Gastroesophageal sphincter (tissue), 4 donors: ENCODE data around the gene AIMP1. TPM values are rescaled to one million over a fixed set of nuclear protein-coding genes. Genes with fewer than 3 reads are reported as not detected.

ENCODE experiments used
- ATAC-seq: fragments of 150-250 bp; one replicate; pipeline ENCODE4 v1.9.1; 2016; ENCODE audit warnings: mild to moderate bottlenecking, moderate library complexity
- H3K27ac ChIP-seq, 4 donors: fragments of 200-600 bp; sonication (generic) in 3 of 4; 1 replicate in 3 of 4; 2 replicates in 1 of 4; pipeline ENCODE4 v1.5.1; 2016 to 2019
- H3K27me3 ChIP-seq: fragments of 200-600 bp; sonication (generic); one replicate; pipeline ENCODE4 v1.5.1; 2019
- H3K36me3 ChIP-seq, 2 donors: fragments of 200-600 bp; sonication (generic); one replicate each; pipeline ENCODE4 v1.5.1; 2019; ENCODE audit warnings: control low read depth in 1 of 2
- H3K4me1 ChIP-seq, 3 donors: fragments of 200-600 bp; sonication (generic); 1 replicate in 2 of 3; 2 replicates in 1 of 3; pipeline ENCODE4 v1.5.1; 2016 to 2019; ENCODE audit warnings: control low read depth in 2 of 3
- H3K4me3 ChIP-seq, 2 donors: fragments of 200-600 bp; sonication (generic); one replicate each; pipeline ENCODE4 v1.5.1; 2019; ENCODE audit warnings: mild to moderate bottlenecking in 1 of 2, moderate library complexity in 1 of 2
- H3K9me3 ChIP-seq, 3 donors: fragments of 200-600 bp; sonication (generic); one replicate each; pipeline ENCODE4 v1.5.1; 2017 to 2019; ENCODE audit warnings: control low read depth in 2 of 3
- CTCF ChIP-seq, 4 experiments: fragments of 200-600 bp in 2 of 4; fragments of 450-650 bp in 2 of 4; sonication (generic) in 1 of 4; IDR thresholded peaks; one replicate each; pipeline ENCODE4 v1.5.1; 2017 to 2019; ENCODE audit warnings: antibody characterized with exemption in 4 of 4, mild to moderate bottlenecking in 2 of 4, moderate library complexity in 2 of 4
- EP300 ChIP-seq: sonication (generic); formaldehyde crosslinking; IDR thresholded peaks from one replicate; pipeline ENCODE4 v1.6.1; 2017; ENCODE audit warnings: antibody characterized with exemption, mild to moderate bottlenecking
- POLR2A ChIP-seq, 2 donors: fragments of 450-650 bp; IDR thresholded peaks; one replicate each; pipeline ENCODE4 v1.6.1; 2017; ENCODE audit warnings: antibody characterized with exemption in 2 of 2, mild to moderate bottlenecking in 2 of 2, moderate library complexity in 1 of 2
- POLR2AphosphoS5 ChIP-seq: sonication (generic); formaldehyde crosslinking; IDR thresholded peaks from one replicate; pipeline ENCODE4 v1.6.1; 2017; ENCODE audit warnings: antibody characterized with exemption
- WGBS, 2 donors: methylation state at CpG; one replicate each; pipeline ENCODE4 v1.1.5; 2018; ENCODE audit warnings: low coverage in 1 of 2; 5-methylcytosine and 5-hydroxymethylcytosine counted together
- total RNA-seq, 4 donors: library from RNA; depleted of rRNA; stranded (reverse); fragments of >200 nt; gene quantifications; one replicate each; pipeline ENCODE4 v1.1.0, GENCODE V29; 2016

AIMP1 gene
- total RNA-seq = 10 to 100 TPM; 29.7 to 34.7 (median 33.2) TPM

DNA sequence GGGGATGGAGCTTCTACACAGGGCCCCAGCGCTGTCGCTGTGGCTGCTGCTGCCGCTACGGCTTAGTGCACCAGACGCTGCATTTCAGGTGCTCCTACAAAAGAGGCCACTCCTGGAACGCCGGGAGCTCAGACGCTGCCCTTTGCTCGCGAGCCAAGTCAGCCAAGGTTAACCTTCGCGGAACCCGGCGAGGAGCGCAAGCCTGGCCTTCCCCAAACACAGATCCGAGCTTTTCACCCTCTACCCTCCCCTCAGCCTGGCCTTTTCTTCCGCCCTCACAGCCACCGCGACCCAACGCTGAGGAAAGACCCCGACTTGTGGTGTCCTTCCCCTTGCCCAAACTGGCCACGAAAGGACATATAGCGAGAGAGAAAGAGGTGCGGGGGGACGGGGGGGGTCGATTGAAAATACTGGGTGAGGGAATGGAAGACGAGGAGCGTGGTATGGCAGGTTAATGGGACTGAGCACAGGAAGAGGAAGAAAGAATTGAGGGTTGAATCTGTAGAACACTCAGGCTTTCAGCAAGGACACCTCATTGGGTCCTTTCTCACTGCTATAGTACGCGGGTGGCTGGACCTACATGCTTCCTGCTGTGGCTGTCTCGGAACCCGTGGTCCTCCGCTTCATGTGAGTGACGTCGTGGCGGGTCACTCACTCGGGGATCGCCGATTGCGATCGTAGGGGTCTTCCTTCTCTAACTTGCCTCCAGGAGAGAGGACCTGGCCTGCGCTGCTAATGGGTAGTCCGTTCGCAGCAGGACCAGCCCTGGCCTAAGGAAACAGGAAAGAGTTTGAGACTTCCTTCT, at the start of gene AIMP1, which contains the start of gene TBCK:
TSS of gene AIMP1 (plus strand) at position 583 of the 805 bp plus-strand sequence. CDS start 8,460 bp downstream, outside the sequence.
TSS of gene TBCK (minus strand) at position 242 of the 805 bp plus-strand sequence. CDS start 7,249 bp downstream, outside the sequence.
- peaks cover 7 to 64% (median 10%) of the 10 kb centered on the region in 3 donors for H3K4me1 ChIP-seq
- peaks cover 0 to 9% of the 10 kb centered on the region in 2 donors for H3K36me3 ChIP-seq

GRCh38 chr4:106268786-106269185, 47.6 kb upstream of the AIMP1 start:
- ATAC-seq = no peak
- Histone ChIP-seq H3K4me3 (no peak overlapping the region), H3K27me3 (no peaks in the 10 kb centered on the region), H3K27ac (no peak overlapping the region), H3K36me3 (no peaks in the 10 kb centered on the region), H3K4me1 (no peaks in the 10 kb centered on the region), H3K9me3 (no peaks in the 10 kb centered on the region)
- TF ChIP-seq CTCF (IDR thresholded peaks at IDR 0.05) (no peak), POLR2A (IDR thresholded peaks at IDR 0.05) (no peak), EP300 (no peak), POLR2AphosphoS5 (no peak)

More for the DNA sequence above, at the start of gene AIMP1, which contains the start of gene TBCK:
- TF ChIP-seq POLR2AphosphoS5 (peak; percentile 88), POLR2A (IDR thresholded peaks at IDR 0.05) (peak; percentile 73 to 75), CTCF (IDR thresholded peaks at IDR 0.05) (no peak), EP300 (no peak)
- ATAC-seq = peak; percentile 97
- 0% methylated on average over 17 of the region's 44 CpGs; no CpG with 5 or more reads in 1 of the 2 donors for WGBS, 2 donors
- H3K4me3 ChIP-seq = peak within 1 kb of the TSS; percentile 86 to 94
- H3K27ac ChIP-seq = peak within 1 kb of the TSS; percentile 93 to 95 (median 95)
- no peaks in the 10 kb centered on the region for H3K27me3 ChIP-seq
- H3K9me3 ChIP-seq = no peaks in the 10 kb centered on the region

DNA sequence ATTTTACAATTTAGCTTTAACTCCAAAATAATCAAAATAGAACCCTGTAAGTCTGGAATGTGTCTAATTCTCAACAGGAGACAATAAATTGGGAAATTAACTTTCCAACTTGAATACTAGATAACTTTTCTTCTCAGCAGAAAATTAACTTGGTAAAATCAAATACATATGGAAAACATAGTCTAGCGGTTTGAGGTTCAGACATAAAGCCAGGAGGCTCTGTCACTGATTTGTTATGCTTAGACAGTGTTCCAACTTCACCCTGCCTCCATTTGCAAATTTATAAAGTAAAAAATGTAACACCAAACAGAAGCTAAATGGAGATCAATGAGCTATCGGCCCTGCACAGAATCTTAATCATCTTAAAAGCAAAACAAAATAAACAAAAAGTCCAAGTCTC, 46.6 kb upstream of the AIMP1 start:
- 71 to 84% methylated on average over 2 of the region's 2 CpGs for WGBS, 2 donors
- no peaks in the 10 kb centered on the region for H3K4me1 ChIP-seq

GRCh38 chr4:106270736-106271135, 45.6 kb upstream of the AIMP1 start:
- peaks cover 0 to 5% of the 10 kb centered on the region in 2 donors for H3K36me3 ChIP-seq
- no peaks in the 10 kb centered on the region for H3K9me3 ChIP-seq
- TF ChIP-seq POLR2AphosphoS5 = no peak
- TF ChIP-seq POLR2A (IDR thresholded peaks at IDR 0.05) = no peak
- no peak for TF ChIP-seq EP300
- no peak for TF ChIP-seq CTCF (IDR thresholded peaks at IDR 0.05)
- no peak overlapping the region for H3K27ac ChIP-seq
- H3K4me1 ChIP-seq = no peaks in the 10 kb centered on the region
- ATAC-seq = no peak
- no peak overlapping the region for H3K4me3 ChIP-seq
- 69 to 71% methylated on average over 1 of the region's 1 CpG for WGBS, 2 donors
- H3K27me3 ChIP-seq = no peaks in the 10 kb centered on the region

More for the DNA sequence above, 46.6 kb upstream of the AIMP1 start:
- H3K9me3 ChIP-seq = no peaks in the 10 kb centered on the region
- peaks cover 0 to 3% of the 10 kb centered on the region in 2 donors for H3K36me3 ChIP-seq
- H3K27ac ChIP-seq = no peak overlapping the region
- H3K4me3 ChIP-seq = no peak overlapping the region
- no peaks in the 10 kb centered on the region for H3K27me3 ChIP-seq
- no peak for ATAC-seq
- TF ChIP-seq POLR2A (IDR thresholded peaks at IDR 0.05) (no peak), POLR2AphosphoS5 (no peak), CTCF (IDR thresholded peaks at IDR 0.05) (no peak), EP300 (no peak)

DNA sequence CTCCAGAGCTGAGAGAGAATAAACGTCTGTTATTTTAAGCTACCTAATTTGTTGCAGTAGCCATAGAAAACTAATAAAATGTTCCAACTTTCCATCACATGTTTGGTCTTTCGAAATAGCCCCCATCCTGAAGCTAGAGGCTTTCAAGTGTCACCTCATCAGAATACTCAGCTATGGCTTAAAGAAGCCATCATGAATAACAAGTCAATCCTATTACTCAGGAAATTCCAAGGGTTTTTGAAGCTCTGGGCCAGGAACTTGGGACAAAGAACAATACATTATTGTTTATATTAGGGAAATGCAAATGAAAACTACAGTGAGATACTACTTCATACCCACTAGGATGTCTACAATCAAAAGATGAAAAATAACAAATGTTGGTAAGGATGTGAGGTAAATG, 42.5 kb upstream of the AIMP1 start:
- Histone ChIP-seq H3K4me3 (no peak overlapping the region), H3K27me3 (no peaks in the 10 kb centered on the region), H3K4me1 (no peaks in the 10 kb centered on the region), H3K27ac (no peak overlapping the region), H3K9me3 (no peaks in the 10 kb centered on the region), H3K36me3 (peaks cover 0 to 5% of the 10 kb centered on the region in 2 donors)
- TF ChIP-seq POLR2AphosphoS5 (no peak), POLR2A (IDR thresholded peaks at IDR 0.05) (no peak), EP300 (no peak), CTCF (IDR thresholded peaks at IDR 0.05) (no peak)
- 64 to 65% methylated on average over 2 of the region's 2 CpGs for WGBS, 2 donors
- no peak for ATAC-seq
